ENCODE measurements around the gene TPST2.

Gene TPST2

DNA sequence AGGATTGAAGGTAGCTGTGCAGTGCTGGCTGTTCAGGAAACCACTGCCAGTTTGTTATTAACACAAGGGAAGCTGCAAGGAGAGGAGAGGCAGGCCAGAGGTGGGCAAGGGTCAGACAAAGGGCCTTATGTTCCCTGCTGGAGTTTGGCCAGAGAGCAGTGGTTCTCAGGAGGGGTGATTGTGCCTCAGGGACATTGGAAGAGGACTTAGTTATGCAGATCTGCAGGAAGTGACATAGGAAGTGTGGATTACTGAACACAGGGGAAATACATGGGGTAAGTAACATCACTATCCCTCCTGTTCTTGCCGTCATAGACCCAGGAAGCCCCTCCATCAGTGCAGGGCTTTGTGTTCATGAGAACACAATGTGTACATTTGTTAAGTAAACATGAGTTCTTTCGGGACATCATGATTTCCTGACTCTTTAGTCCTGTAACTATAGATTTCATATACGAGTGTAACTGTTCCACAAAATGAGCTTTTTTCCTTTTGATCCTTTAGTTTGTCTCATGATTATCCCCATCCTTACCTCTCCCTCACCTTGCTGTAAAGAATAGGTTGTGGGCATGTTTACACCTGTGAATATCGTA is 100.4 kb downstream of the TPST2 start:
- Mint-ChIP-seq H3K36me3 (peaks cover 9% of the 10 kb centered on the region), H3K27me3 (no peaks in the 10 kb centered on the region), H3K4me3 (no peak overlapping the region), H3K27ac (peak overlapping the region; percentile 68), H3K9me3 (no peaks in the 10 kb centered on the region), H3K4me1 (peaks cover 16% of the 10 kb centered on the region)

DNA sequence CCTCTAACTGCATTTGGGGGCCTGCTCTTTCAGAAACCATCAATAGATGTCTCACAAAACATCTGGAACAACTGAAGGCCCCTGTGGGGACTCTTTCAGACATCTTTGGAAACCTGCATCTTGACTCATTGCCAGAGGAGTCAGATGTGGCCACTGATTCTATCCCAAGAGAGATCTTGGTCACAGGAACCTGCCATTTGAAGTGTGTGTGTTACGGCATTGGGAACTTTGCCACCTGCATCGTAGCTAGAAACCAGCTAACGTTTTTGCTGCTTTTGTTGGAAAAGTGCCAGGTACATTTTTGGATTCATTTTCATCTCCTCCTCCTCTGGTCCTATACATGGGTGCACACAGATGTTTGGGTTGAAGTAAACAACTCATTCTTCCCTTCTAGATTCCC is 101.9 kb downstream of the TPST2 start:
- Mint-ChIP-seq H3K27ac (no peak overlapping the region), H3K27me3 (no peaks in the 10 kb centered on the region), H3K9me3 (no peaks in the 10 kb centered on the region), H3K4me3 (no peak overlapping the region), H3K4me1 (peaks cover 24% of the 10 kb centered on the region), H3K36me3 (peaks cover 9% of the 10 kb centered on the region)

DNA sequence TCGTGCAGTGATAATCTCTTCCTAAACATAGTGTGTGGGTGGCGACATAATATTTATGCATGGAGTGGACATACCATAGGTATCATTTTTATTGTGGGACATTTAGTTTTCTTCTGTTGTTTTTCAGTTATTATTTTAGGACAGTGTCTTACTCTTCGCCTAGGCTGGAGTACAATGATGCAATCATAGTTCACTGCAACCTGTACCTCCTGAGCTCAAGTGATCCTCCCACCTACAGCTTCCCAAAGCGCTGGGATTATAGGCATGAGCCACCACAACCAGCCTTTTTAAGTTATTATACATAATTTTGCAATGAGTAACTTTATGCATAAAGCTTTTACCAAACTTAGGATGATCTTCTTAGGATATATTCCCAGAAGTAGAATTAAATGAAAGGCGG is 103.5 kb downstream of the TPST2 start:
- Mint-ChIP-seq H3K27me3 (no peaks in the 10 kb centered on the region), H3K4me3 (peak overlapping the region; percentile 97), H3K4me1 (peaks cover 40% of the 10 kb centered on the region), H3K9me3 (no peaks in the 10 kb centered on the region), H3K36me3 (peaks cover 9% of the 10 kb centered on the region), H3K27ac (no peak overlapping the region)

DNA sequence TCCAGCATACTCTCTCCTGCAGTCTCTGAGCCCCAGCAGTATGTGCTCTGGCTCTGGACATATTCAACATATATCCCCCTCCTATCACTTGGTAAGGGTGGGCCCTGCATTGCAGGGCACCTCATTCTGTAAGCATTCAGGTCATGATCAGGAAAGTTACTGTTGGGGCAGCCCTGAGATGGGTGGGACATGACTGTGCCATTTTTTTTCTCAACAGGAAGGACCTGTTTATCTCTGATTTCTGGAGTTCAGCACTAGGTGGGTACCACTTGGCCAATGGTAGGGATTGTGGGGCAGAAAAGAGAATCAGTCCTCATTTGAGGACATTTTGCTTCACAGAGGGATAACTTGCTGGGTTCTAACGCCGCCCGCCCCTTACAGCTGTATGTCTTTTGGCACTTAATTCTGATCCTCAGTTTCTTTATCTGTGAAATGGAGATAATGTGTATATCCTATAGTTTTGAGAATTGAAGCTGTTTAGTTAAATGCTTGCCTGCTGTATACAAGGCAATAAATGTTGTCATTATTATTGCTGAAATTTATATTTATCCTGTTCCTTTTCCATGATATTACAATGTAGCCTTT is 104.0 kb downstream of the TPST2 start:
- Mint-ChIP-seq H3K36me3 (peaks cover 12% of the 10 kb centered on the region), H3K4me1 (peaks cover 45% of the 10 kb centered on the region), H3K9me3 (no peaks in the 10 kb centered on the region), H3K4me3 (peak overlapping the region; percentile 97), H3K27me3 (no peaks in the 10 kb centered on the region), H3K27ac (no peak overlapping the region)

DNA sequence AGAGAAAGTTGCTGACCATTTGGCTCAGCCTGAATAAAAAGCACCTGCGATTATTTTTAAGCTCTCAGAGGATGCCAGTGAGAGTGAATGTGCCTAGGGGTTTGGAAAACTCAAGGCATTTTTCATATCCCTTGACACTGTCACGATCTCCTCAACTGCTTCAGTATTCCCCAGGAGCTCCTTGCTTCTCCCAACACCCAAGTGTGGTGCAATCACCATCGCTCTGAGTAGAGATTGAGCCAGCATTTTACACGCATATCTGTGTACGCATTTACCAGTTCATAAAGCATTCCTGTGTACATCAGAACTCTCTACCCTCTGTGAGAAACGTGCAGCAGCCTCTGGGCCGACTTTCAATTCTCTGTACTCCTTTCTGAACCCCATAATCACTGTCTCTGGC is 104.9 kb downstream of the TPST2 start:
- H3K27ac Mint-ChIP-seq = peak overlapping the region; percentile 80
- H3K9me3 Mint-ChIP-seq = no peaks in the 10 kb centered on the region
- peak overlapping the region; percentile 97 for H3K4me3 Mint-ChIP-seq
- H3K36me3 Mint-ChIP-seq = peaks cover 9% of the 10 kb centered on the region
- peaks cover 52% of the 10 kb centered on the region for H3K4me1 Mint-ChIP-seq
- H3K27me3 Mint-ChIP-seq = no peaks in the 10 kb centered on the region

DNA sequence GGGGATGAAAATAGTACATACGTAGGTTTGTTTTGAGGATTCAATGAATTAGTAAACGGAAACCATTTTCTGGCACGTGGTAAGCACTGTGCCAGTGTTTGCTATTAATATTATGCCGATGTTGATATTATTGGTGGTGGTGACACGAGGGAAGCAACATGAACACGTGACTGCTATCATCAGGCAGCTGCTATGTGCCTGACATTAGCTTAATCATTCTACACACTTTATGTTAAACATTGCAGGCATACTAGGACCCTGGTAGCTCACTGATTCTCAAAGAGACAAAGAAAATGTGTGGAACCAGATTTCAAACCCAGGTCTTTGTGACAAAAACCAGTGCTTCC is 105.6 kb downstream of the TPST2 start:
- peak overlapping the region; percentile 97 for H3K4me3 Mint-ChIP-seq
- H3K9me3 Mint-ChIP-seq = no peaks in the 10 kb centered on the region
- peaks cover 8% of the 10 kb centered on the region for H3K36me3 Mint-ChIP-seq

DNA sequence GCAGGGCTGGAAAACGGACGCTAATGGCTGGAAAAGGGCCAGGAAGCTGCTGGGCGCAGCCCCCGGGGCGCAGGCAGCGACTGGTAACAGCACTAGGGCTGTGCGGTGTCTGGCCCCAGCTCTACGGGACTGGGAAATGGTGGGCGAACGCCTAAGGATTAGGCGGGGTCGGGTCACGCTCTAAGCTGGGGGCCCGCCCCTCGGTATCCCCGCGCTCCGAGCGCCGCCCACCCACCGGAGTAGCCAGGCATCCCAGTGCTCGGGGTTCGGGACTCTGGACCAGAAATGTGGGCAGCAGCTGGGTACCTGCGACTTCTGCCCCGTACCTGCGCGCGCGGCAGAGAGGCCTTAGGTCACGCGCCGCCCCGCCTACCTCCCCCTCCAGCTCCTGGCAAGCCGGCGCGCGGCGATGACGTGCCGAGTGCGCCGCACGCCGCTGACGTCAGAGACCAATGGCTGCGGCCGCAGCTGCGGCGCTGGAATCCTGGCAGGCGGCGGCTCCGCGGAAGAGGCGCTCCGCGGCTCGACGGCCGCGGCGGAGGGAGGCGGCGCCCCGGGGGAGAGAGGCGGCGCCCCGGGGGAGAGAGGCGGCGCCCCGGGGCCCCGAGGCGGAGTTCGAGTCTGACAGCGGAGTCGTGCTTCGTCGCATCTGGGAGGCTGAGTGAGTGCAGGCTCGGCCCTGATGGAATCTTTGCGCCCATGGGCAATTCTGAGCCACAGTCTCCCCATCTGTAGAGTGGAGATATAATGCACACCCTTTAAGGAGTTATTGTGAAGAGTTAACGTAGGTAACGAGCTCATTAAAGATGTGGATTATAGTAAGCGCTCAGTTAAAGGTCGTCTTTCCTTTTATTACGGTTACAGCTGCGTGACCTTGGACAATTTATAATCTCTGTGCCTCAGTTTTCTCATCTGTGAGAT is 106.2 kb downstream of the TPST2 start, which contains the start of the genes HPS4 and SRRD:
HPS4 (minus strand) TSS at position 345 of the 921 bp plus-strand sequence. CDS start 2,021 bp downstream, outside the sequence.
SRRD (plus strand) TSS at position 439 of the 921 bp plus-strand sequence; CDS start at position 453, 14 bp downstream.
- Mint-ChIP-seq H3K27ac (peak within 1 kb of the TSS; percentile 97), H3K36me3 (peaks cover 4% of the 10 kb centered on the region), H3K9me3 (no peaks in the 10 kb centered on the region), H3K4me1 (peaks cover 66% of the 10 kb centered on the region), H3K4me3 (peak within 1 kb of the TSS; percentile 97), H3K27me3 (no peaks in the 10 kb centered on the region)

More for the DNA sequence above, 105.6 kb downstream of the TPST2 start:
- H3K27me3 Mint-ChIP-seq = no peaks in the 10 kb centered on the region
- H3K27ac Mint-ChIP-seq = peak overlapping the region; percentile 94
- peaks cover 59% of the 10 kb centered on the region for H3K4me1 Mint-ChIP-seq

DNA sequence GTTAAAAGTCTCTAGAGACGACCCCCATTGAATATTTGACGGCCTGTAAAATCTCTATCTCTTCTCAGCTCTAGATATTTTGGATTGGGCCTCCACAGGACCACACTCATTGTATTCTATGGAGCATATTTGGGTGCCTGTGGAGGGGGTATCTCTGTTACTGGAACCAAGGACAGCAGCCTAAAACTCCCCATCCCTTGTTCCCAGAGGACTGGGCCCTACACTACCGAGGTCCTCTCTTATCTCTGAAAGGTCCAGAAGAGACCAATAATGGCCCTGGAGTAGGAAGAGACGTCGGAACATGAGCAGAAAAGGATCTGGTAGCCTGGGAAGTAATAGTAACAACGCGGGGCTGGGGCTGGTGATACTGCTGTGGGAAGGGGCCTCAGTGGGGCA is 106.9 kb downstream of the TPST2 start:
- no peaks in the 10 kb centered on the region for H3K27me3 Mint-ChIP-seq
- H3K4me3 Mint-ChIP-seq = peak overlapping the region; percentile 97
- H3K4me1 Mint-ChIP-seq = peaks cover 69% of the 10 kb centered on the region
- H3K9me3 Mint-ChIP-seq = no peaks in the 10 kb centered on the region
- H3K36me3 Mint-ChIP-seq = peaks cover 5% of the 10 kb centered on the region
- H3K27ac Mint-ChIP-seq = peak overlapping the region; percentile 97

DNA sequence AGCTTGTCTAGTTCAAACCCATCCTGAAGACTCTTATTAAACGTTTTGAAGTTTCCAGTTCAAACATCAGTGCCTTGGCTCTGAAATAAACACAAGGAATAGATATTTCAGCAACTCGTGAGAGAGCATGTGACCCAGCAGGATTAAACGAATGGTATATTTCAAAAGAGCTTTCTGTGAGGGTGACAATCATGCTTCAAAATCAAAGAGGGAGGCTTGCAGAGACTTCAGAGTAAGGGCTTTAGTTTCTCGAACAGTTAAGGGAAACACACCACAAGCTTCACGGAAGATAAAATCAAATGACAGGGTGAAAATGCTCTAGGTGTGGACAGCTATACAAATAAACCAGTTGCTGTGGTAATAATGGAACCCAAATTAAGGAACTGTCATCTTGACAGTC is 107.8 kb downstream of the TPST2 start:
- no peaks in the 10 kb centered on the region for H3K27me3 Mint-ChIP-seq
- peak overlapping the region; percentile 97 for H3K27ac Mint-ChIP-seq
- peak overlapping the region; percentile 97 for H3K4me3 Mint-ChIP-seq
- H3K9me3 Mint-ChIP-seq = no peaks in the 10 kb centered on the region
- H3K4me1 Mint-ChIP-seq = peaks cover 78% of the 10 kb centered on the region
- peaks cover 13% of the 10 kb centered on the region for H3K36me3 Mint-ChIP-seq

DNA sequence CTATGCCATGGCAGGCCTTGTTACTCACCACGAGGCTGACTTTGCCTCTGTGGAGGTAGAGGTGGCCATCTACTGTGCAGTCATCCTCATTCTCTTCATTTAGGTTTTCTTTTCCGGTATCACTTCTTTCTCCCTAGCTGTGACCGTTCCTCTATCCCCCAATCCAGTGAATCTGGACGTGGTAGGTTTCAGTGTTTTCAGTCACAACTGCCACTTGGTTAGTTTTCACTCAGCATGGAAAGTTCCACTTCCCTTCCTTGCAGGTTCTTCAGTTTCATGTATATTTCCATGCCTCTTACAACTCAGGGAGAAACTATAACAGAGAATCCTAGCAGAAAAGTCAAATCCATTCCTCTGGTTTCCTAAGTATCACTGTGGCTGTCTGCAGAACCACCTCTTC is 108.2 kb downstream of the TPST2 start:
- no peaks in the 10 kb centered on the region for H3K9me3 Mint-ChIP-seq
- peaks cover 15% of the 10 kb centered on the region for H3K36me3 Mint-ChIP-seq
- H3K27ac Mint-ChIP-seq = no peak overlapping the region
- H3K4me1 Mint-ChIP-seq = peaks cover 80% of the 10 kb centered on the region
- peak overlapping the region; percentile 97 for H3K4me3 Mint-ChIP-seq
- no peaks in the 10 kb centered on the region for H3K27me3 Mint-ChIP-seq

DNA sequence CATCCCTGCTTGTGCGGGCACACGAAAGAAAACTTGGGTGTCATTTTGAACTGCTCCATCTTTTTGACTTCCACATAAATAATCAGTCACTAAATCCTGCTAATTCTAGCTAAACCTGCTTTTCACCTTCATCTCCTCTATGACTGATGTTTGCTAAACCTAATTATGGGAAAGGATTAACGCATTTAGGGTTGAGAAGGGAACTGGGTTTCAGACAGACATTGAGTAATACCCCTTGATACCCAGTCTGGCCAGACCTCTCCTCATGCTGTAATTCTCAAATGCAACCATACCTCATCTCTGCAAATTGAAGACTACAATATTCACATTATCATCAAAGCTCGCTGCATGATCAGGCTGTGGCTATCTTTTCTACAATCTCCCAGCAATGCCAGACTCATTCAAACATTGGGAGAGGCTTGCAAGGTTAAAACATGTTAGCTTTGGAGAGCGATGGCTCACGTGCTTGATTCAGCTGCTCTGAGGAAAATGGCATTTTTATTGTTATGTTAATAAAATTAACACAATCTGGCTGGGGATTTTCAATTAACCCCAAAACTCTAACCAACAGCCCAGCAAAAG is 108.7 kb downstream of the TPST2 start:
- Mint-ChIP-seq H3K36me3 (peaks cover 18% of the 10 kb centered on the region), H3K4me1 (peaks cover 80% of the 10 kb centered on the region), H3K9me3 (no peaks in the 10 kb centered on the region), H3K27ac (peak overlapping the region; percentile 73), H3K27me3 (no peaks in the 10 kb centered on the region), H3K4me3 (peak overlapping the region; percentile 84)

DNA sequence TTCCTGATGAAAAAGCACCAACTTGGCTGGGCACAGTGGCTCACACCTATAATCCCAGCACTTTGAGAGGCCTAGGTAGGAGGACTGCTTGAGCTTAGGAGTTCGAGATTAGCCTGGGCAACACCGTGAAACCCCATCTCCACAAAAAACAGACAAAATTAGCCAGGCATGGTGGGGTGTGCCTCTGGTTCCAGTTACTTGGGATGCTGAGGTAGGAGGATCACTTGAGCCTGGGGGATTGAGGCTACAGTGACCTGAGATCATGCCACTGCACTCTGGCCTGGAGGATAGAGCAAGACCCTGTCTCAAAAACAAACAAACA is 109.4 kb downstream of the TPST2 start:
- Mint-ChIP-seq H3K36me3 (peaks cover 18% of the 10 kb centered on the region), H3K9me3 (no peaks in the 10 kb centered on the region), H3K4me1 (peaks cover 74% of the 10 kb centered on the region), H3K4me3 (peak overlapping the region; percentile 84), H3K27ac (peak overlapping the region; percentile 36), H3K27me3 (no peaks in the 10 kb centered on the region)

DNA sequence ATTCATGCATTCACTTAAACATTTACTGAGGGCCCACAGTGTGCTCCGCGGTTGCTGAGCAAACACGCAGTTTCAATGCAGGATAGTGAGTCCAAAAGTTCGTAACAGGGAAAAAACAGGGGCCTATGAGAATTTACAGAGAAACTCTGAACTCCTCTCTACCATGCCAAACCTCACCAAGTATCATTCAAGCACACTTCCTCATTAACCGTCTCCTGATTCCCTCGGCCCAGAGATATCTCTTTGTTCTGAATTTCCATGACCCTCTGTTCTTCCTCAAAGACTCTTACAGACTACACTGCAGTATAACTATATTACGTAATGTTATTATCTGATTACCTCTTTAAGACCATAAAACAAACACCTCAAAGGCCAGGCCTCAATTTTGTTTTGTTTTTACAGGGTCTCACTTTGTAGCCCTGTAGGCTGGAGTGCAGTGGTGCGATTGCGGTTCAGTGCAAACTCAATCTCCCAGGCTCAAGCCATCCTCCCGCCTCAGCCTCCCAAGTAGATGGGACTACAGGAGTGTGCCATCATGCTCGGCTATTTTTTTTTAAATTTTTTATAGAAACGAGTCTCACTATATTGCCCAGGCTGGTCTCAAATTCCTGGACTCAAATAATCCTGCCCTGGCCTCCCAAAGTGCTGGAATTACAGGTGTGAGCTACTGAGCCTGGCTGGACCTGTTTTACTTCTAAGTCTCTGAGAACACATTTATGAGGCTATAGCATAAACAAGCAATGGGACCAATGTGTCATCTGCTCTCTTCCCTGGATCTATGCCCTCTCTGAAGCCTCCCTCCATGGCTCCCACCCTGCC is 109.9 kb downstream of the TPST2 start:
- Mint-ChIP-seq H3K36me3 (peaks cover 19% of the 10 kb centered on the region), H3K4me1 (peaks cover 68% of the 10 kb centered on the region), H3K27me3 (no peaks in the 10 kb centered on the region), H3K9me3 (no peaks in the 10 kb centered on the region), H3K4me3 (peak overlapping the region; percentile 84), H3K27ac (peak overlapping the region; percentile 78)

DNA sequence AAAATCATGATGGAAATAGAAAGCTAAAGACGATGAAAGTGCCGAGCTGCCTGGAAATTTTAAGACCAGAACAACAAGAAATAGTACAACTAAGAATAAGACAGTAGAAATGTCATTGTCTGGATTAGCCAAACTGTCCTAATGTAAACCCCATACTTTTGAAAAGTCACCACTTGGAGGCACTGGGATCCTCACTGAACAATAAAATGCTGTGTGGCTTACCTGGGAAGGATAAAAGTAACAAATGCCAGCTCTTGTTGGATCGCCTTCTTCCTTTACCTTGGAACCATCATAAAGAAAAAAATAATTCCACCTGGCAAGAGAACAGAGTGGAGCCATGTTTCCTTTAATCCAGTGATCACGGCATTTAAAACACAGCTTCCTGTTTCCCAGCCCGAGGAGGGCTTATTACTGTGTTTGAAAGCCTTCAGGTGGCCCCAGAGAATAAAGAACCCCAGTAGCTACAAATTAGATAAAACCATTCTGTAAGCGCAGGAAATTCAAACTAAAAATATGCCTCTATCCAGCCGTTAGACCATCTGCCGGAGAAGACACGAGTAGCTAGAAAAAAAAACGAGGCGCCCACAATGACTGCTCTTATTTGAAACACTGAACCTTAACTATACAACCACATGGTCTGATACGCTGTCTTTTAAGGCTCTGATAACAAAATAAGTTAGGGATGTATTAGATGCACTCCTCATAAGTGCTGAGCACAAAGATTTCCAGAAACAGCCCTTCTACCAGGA is 110.7 kb downstream of the TPST2 start:
- peak overlapping the region; percentile 84 for H3K4me3 Mint-ChIP-seq
- no peaks in the 10 kb centered on the region for H3K9me3 Mint-ChIP-seq
- H3K4me1 Mint-ChIP-seq = peaks cover 68% of the 10 kb centered on the region
- H3K36me3 Mint-ChIP-seq = peaks cover 24% of the 10 kb centered on the region
- peak overlapping the region; percentile 78 for H3K27ac Mint-ChIP-seq
- no peaks in the 10 kb centered on the region for H3K27me3 Mint-ChIP-seq
